Smooth muscle cell of the brain vasculature (primary cell): ENCODE data around the gene PDZD4.

Source experiments
- DNase-seq: peaks from one replicate; pipeline ENCODE4 v3.0.0-alpha.2; 2012; ENCODE audit warnings: low read depth, low spot score

PDZD4 gene

GRCh38 chrX:153789654-153790053, 40.7 kb downstream of the PDZD4 start:
- DNase-seq = no peak

GRCh38 chrX:153786669-153787068, 43.7 kb downstream of the PDZD4 start:
- no peak for DNase-seq

GRCh38 chrX:153784325-153784967, 45.9 kb downstream of the PDZD4 start:
- DNase-seq = no peak

GRCh38 chrX:153783378-153784013, 46.8 kb downstream of the PDZD4 start:
- no peak for DNase-seq

GRCh38 chrX:153782871-153783270, 47.5 kb downstream of the PDZD4 start:
- DNase-seq = no peak

- DNase-seq = no peak
These were observed 48.0 kb downstream of the PDZD4 start for GRCh38 chrX:153782313-153782712.

- no peak for DNase-seq
These were observed 48.8 kb downstream of the PDZD4 start for GRCh38 chrX:153781428-153782047.

- DNase-seq = no peak
These were observed 49.5 kb downstream of the PDZD4 start, which contains the start of gene SRPK3 for GRCh38 chrX:153780678-153781427. SRPK3 (plus strand) TSS chrX:153781041; CDS start chrX:153781087, 46 bp downstream.

GRCh38 chrX:153779891-153780677, 50.3 kb downstream of the PDZD4 start:
- DNase-seq = no peak

- DNase-seq = no peak
These were observed 51.7 kb downstream of the PDZD4 start for GRCh38 chrX:153778684-153779101.

- no peak for DNase-seq
These were observed 52.2 kb downstream of the PDZD4 start for GRCh38 chrX:153778181-153778580.

- DNase-seq = no peak
These were observed 52.9 kb downstream of the PDZD4 start for GRCh38 chrX:153777261-153778090.

GRCh38 chrX:153776611-153777045, 53.7 kb downstream of the PDZD4 start:
- DNase-seq = no peak

- DNase-seq = no peak
These were observed 54.2 kb downstream of the PDZD4 start for GRCh38 chrX:153776120-153776599.

GRCh38 chrX:153775293-153776119, 54.8 kb downstream of the PDZD4 start:
- DNase-seq = no peak

GRCh38 chrX:153774576-153775292, 55.6 kb downstream of the PDZD4 start:
- DNase-seq = no peak

GRCh38 chrX:153773741-153774575, 56.4 kb downstream of the PDZD4 start:
- no peak for DNase-seq

- DNase-seq = no peak
These were observed 57.1 kb downstream of the PDZD4 start for GRCh38 chrX:153773218-153773611.
